LNCaP clone FGC (cell line): ENCODE data around the gene PNMA8B.

Experiments
- DNase-seq: peaks from one replicate; pipeline ENCODE4 v3.0.0-alpha.2; 2011; ENCODE audit warnings: low read depth
- H3K4me3 ChIP-seq: 2 replicates; pipeline ENCODE4 v1.5.1; 2011; ENCODE audit warnings: mild to moderate bottlenecking, low read depth, low read length, control low read depth
- CTCF ChIP-seq: IDR thresholded peaks from 2 replicates; pipeline ENCODE4 v1.5.1; 2012; ENCODE audit warnings: mild to moderate bottlenecking; ENCODE audit not compliant: control insufficient read depth, insufficient read depth; ENCODE audit errors: extremely low read depth

The PNMA8B gene

GRCh38 chr19:46478356-46478986 is 17.2 kb downstream of the PNMA8B start:
- no peak for TF ChIP-seq CTCF
- no peak for DNase-seq
- no peak overlapping the region for H3K4me3 ChIP-seq

DNA sequence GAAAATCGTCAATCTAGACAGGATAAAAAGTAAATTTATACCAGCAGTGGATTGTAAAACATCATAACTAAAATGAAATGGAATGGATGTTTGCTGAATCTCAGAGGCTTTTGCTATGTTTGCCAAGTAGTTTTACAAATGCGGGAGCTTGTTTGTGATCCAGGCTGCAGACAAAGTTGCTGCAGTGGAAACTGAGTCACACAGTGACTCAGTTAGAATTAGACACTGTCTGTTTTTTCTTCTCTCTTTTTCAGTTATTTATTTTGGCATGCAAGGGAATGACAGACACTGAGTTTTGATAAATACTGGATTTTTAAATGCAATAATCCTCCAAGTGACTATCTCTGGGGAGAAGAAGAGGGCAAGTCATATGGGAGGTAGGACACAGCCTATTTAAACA is 19.7 kb downstream of the PNMA8B start:
- TF ChIP-seq CTCF: no peak
- H3K4me3 ChIP-seq: no peak overlapping the region
- DNase-seq: no peak

- TF ChIP-seq CTCF: no peak
- no peak for DNase-seq
- H3K4me3 ChIP-seq: no peak overlapping the region
These were observed 21.5 kb downstream of the PNMA8B start for GRCh38 chr19:46474211-46474610.

DNA sequence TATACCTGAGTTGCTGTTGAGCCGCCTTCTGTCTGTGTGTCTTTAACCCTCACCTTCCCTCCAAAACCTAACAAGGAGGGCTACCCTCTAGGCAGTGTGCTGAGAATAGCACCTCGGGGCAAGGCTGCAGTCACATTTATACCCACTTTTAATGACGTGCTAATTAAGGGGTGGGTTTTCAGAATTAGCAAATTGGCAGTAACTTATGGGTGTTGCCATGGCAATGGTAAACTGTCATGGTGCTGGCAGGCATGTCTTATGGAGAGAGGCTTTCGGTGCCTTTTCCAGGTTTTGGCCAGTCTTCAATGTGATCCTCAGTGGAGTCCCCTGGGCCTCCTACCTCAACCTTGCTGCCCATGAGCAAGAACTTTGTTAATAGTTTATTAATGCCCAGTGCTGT is 23.1 kb downstream of the PNMA8B start:
- no peak for TF ChIP-seq CTCF
- DNase-seq: no peak
- H3K4me3 ChIP-seq: no peak overlapping the region

DNA sequence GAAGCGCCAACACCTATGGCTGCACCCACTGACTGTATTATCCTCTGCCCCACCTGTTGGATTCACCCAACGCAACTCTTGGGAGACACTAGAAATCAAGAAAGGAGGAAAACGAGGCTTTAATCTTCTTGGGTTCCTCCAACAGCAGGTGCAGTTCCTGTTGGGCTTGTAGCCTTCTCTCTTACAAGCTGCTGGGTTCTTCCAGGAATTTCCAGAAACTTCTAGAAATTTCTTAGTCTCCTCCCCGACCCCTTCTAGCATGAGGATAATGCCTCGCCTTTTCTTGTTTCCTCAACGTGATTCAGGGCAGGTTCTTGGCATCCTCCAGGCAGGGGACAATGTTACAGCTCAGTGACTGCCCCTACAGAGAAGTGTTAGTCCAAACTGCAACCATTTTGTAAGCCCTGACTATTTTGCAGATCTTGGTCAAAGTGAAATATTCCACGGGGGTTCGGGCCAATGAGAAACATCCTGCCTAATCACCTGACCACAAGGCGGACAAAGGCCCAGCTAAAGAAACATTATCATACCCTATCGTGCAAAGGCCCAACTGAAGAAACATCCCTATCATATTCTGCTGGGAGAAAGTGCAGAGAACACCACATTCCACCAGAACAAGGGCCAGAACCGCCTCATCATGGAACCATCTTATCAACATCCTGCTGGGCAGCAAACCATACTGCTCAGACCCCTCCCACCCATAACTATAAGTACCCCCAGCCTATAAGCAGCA is 23.7 kb downstream of the PNMA8B start:
- H3K4me3 ChIP-seq: no peak overlapping the region
- DNase-seq: no peak
- no peak for TF ChIP-seq CTCF

DNA sequence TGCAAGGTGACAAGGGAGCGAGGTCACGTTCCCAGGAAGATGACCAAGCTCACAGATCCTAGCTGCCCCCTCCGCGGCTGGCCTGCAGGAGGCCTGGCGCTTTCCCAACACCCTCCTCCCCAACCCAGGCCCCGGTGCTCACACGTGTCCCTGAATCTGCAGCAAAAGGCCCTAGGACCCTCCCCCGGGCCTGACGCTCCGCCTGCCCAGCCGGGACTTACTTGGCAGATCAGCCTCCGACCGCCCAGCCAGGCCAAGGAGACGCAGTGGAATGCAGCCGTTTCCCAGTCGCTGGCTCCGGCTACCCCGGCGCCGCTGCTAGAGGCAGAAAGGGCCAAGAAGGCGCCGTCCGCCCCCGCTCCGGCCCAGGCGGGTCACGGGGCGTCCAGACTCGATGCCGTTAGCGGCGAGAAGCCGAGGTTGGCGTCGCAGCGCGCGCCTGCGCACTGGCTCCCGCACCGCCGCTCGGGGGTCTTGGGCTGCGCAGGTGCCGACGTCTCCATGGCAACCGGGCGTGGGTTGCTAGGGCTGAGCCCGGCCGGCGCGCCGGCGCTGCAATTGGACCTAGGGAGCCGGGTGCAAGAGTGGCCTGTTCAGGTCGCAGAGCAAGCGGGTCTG is 24.4 kb downstream of the PNMA8B start, which contains the start of gene PNMA8A:
TSS of gene PNMA8A (minus strand) at position 448 of the 618 bp plus-strand sequence. CDS start 528 bp downstream, outside the sequence.
- no peak within 1 kb of the TSS for H3K4me3 ChIP-seq
- no peak for DNase-seq
- TF ChIP-seq CTCF: no peak
